H1 (cell line): Measurements from ENCODE around the gene RGR. TPM values are rescaled to one million over a fixed set of nuclear protein-coding genes. Genes with fewer than 3 reads are reported as not detected.

ENCODE experiments used
- CTCF ChIA-PET: fragments of 300-600 bp; sonication (Branson Sonifier 250); formaldehyde crosslinking; loops from one replicate; lab custom pipeline; 2021; ENCODE audit not compliant: partially characterized antibody; lab: Charles Lee
- POLR2A ChIA-PET: fragments of 300-600 bp; sonication (Branson Sonifier 250); formaldehyde crosslinking; loops from one replicate; lab custom pipeline; 2021; ENCODE audit warnings: inconsistent platforms; ENCODE audit not compliant: partially characterized antibody; lab: Charles Lee
- DNase-seq, 2 experiments: peaks; one replicate each; pipeline versions ENCODE4 v3.0.0 to v3.0.0-alpha.2; 2010 to 2022; ENCODE audit warnings: low spot score in 2 of 2, low read depth in 1 of 2, mixed read lengths in 1 of 2
- FAIRE-seq: peaks from 2 replicates; lab custom pipeline; 2011; peaks lifted over from hg19 to GRCh38; lab: Jason Lieb, UNC
- H2AFZ ChIP-seq: 2 replicates; pipeline ENCODE4 v1.8.1; 2012; ENCODE audit warnings: low read length, inconsistent platforms
- H2AK5ac ChIP-seq: 2 replicates; pipeline ENCODE4 v1.6.1; 2013; ENCODE audit warnings: low read depth, low read length
- H2BK120ac ChIP-seq: replicated peaks from 2 replicates; pipeline ENCODE3; 2013; ENCODE audit warnings: low read depth, low read length, inconsistent platforms
- H2BK12ac ChIP-seq: 2 replicates; pipeline ENCODE4 v1.6.1; 2013; ENCODE audit warnings: low read depth, low read length
- H2BK15ac ChIP-seq: 2 replicates; pipeline ENCODE4 v1.6.1; 2013; ENCODE audit warnings: low read length
- H2BK20ac ChIP-seq: 2 replicates; pipeline ENCODE4 v1.6.1; 2013; ENCODE audit warnings: low read length
- H2BK5ac ChIP-seq: 2 replicates; pipeline ENCODE4 v1.6.1; 2013; ENCODE audit warnings: low read depth, low read length
- H3K14ac ChIP-seq: 2 replicates; pipeline ENCODE4 v1.6.1; 2013; ENCODE audit warnings: inconsistent platforms; ENCODE audit not compliant: insufficient read length
- H3K18ac ChIP-seq: 2 replicates; pipeline ENCODE4 v1.6.1; 2013; ENCODE audit warnings: low read length; ENCODE audit errors: extremely low read depth
- H3K23ac ChIP-seq: 2 replicates; pipeline ENCODE4 v1.6.1; 2013; ENCODE audit warnings: inconsistent platforms; ENCODE audit not compliant: insufficient read length
- H3K23me2 ChIP-seq: 2 replicates; pipeline ENCODE4 v1.6.1; 2013; ENCODE audit warnings: low read depth, low read length
- H3K27ac ChIP-seq: 2 replicates; pipeline ENCODE4 v1.6.1; 2011; ENCODE audit warnings: low read depth, low read length, inconsistent platforms
- H3K27me3 ChIP-seq, 4 experiments: replicated peaks in 1 of 4; 1 replicate in 1 of 4; 2 replicates in 3 of 4; pipeline versions ENCODE4 v1.6.1 to v1.8.1; 2011 to 2013; ENCODE audit warnings: low read length in 3 of 4, mild to moderate bottlenecking in 3 of 4, inconsistent platforms in 2 of 4, mixed read lengths in 2 of 4, moderate library complexity in 1 of 4; ENCODE audit not compliant: control insufficient read depth in 3 of 4, insufficient read depth in 3 of 4; ENCODE audit errors: extremely low read depth in 1 of 4
- H3K36me3 ChIP-seq, 4 experiments: 2 replicates each; pipeline versions ENCODE4 v1.6.1 to v1.8.1; 2011 to 2013; ENCODE audit warnings: mild to moderate bottlenecking in 4 of 4, low read length in 3 of 4, moderate library complexity in 2 of 4, control low read depth in 1 of 4, inconsistent platforms in 1 of 4; ENCODE audit not compliant: insufficient read depth in 4 of 4, control insufficient read depth in 2 of 4
- H3K4ac ChIP-seq: replicated peaks from 2 replicates; pipeline ENCODE3; 2013; ENCODE audit warnings: low read length, low read depth, mixed read lengths, inconsistent platforms; ENCODE audit not compliant: insufficient read length
- H3K4me1 ChIP-seq, 4 experiments: replicated peaks in 1 of 4; 1 replicate in 1 of 4; 2 replicates in 3 of 4; pipeline versions ENCODE4 v1.6.1 to v1.8.1; 2011 to 2013; ENCODE audit warnings: low read length in 3 of 4, inconsistent platforms in 2 of 4, mixed read lengths in 1 of 4; ENCODE audit not compliant: insufficient read depth in 4 of 4, control insufficient read depth in 3 of 4
- H3K4me2 ChIP-seq, 2 experiments: 2 replicates each; pipeline versions ENCODE4 v1.6.1 to v1.8.1; 2011 to 2013; ENCODE audit warnings: low read depth in 2 of 2, low read length in 2 of 2, control low read depth in 1 of 2, inconsistent platforms in 1 of 2, mild to moderate bottlenecking in 1 of 2; ENCODE audit not compliant: insufficient read depth in 1 of 2
- H3K4me3 ChIP-seq, 4 experiments: fragments of 200-600, 300-600 bp in 1 of 4; sonication (generic), shearing (Covaris generic), sonication (Bioruptor Twin) in 1 of 4; 2 replicates each; pipeline versions ENCODE4 v1.5.1 to v1.8.1; 2011 to 2016; ENCODE audit warnings: low read length in 4 of 4, low read depth in 3 of 4, control low read depth in 2 of 4, inconsistent platforms in 2 of 4, mild to moderate bottlenecking in 2 of 4, mixed read lengths in 1 of 4, moderate library complexity in 1 of 4; ENCODE audit not compliant: insufficient read depth in 2 of 4; ENCODE audit errors: extremely low read depth in 1 of 4
- H3K56ac ChIP-seq: replicated peaks from 2 replicates; pipeline ENCODE3; 2013; ENCODE audit warnings: low read depth, mild to moderate bottlenecking, mixed read lengths, low read length, inconsistent platforms; ENCODE audit not compliant: insufficient read length
- H3K79me1 ChIP-seq: 2 replicates; pipeline ENCODE4 v1.6.1; 2013; ENCODE audit warnings: low read depth, low read length, control low read depth
- H3K79me2 ChIP-seq, 2 experiments: 2 replicates each; pipeline versions ENCODE4 v1.6.1 to v1.8.1; 2012 to 2013; ENCODE audit warnings: low read length in 2 of 2, mild to moderate bottlenecking in 2 of 2, inconsistent platforms in 1 of 2; ENCODE audit not compliant: insufficient read depth in 2 of 2, control insufficient read depth in 1 of 2
- H3K9ac ChIP-seq, 4 experiments: replicated peaks in 1 of 4; 1 replicate in 1 of 4; 2 replicates in 3 of 4; pipeline versions ENCODE4 v1.6.1 to v1.8.1; 2011 to 2013; ENCODE audit warnings: low read depth in 3 of 4, low read length in 3 of 4, control low read depth in 2 of 4, mild to moderate bottlenecking in 2 of 4, moderate library complexity in 2 of 4, inconsistent platforms in 1 of 4; ENCODE audit errors: extremely low read depth in 1 of 4
- H3K9me3 ChIP-seq, 2 experiments: 2 replicates each; pipeline versions ENCODE4 v1.6.1 to v1.8.1; 2012 to 2013; ENCODE audit warnings: mild to moderate bottlenecking in 2 of 2, moderate library complexity in 2 of 2, control low read depth in 1 of 2, inconsistent platforms in 1 of 2, low read depth in 1 of 2, low read length in 1 of 2, mixed read lengths in 1 of 2; ENCODE audit not compliant: insufficient read depth in 2 of 2
- H4K20me1 ChIP-seq, 2 experiments: replicated peaks in 1 of 2; 2 replicates each; pipeline versions ENCODE3 to v1.8.1; 2011 to 2013; ENCODE audit warnings: inconsistent platforms in 2 of 2, low read length in 2 of 2, mild to moderate bottlenecking in 1 of 2; ENCODE audit not compliant: insufficient read depth in 2 of 2, control insufficient read depth in 1 of 2
- H4K5ac ChIP-seq: 2 replicates; pipeline ENCODE4 v1.6.1; 2013; ENCODE audit warnings: low read length, low read depth, mixed read lengths, inconsistent platforms; ENCODE audit not compliant: insufficient read length
- H4K8ac ChIP-seq: 2 replicates; pipeline ENCODE4 v1.8.0; 2013; ENCODE audit warnings: mild to moderate bottlenecking, moderate library complexity, low read length, inconsistent platforms; ENCODE audit not compliant: insufficient read depth; ENCODE audit errors: extremely low read depth
- H4K91ac ChIP-seq: replicated peaks from 2 replicates; pipeline ENCODE3; 2013; ENCODE audit warnings: low read length, mixed read lengths, inconsistent platforms; ENCODE audit not compliant: insufficient read length
- ASH2L ChIP-seq: fragments of 200-600, 300-600 bp; sonication (generic); IDR thresholded peaks from one replicate; pipeline ENCODE4 v1.7.1; 2017; ENCODE audit warnings: low read length
- CREB1 ChIP-seq: IDR thresholded peaks from 2 replicates; pipeline ENCODE4 v1.6.1; 2012; ENCODE audit warnings: inconsistent platforms
- GTF2F1 ChIP-seq: IDR thresholded peaks from 2 replicates; pipeline ENCODE4 v1.6.1; 2012; ENCODE audit warnings: low read depth, low read length, improper control_type of control experiment, borderline replicate concordance
- HDAC2 ChIP-seq, 2 experiments: fragments of 300-600 bp in 1 of 2; sonication (generic) in 1 of 2; IDR thresholded peaks; 2 replicates each; pipeline ENCODE4 v1.6.1; 2011 to 2012; ENCODE audit warnings: low read depth in 2 of 2, low read length in 2 of 2, mild to moderate bottlenecking in 2 of 2, moderate library complexity in 2 of 2, borderline replicate concordance in 1 of 2, inconsistent platforms in 1 of 2
- JUN ChIP-seq: IDR thresholded peaks from 2 replicates; pipeline ENCODE4 v1.6.1; 2011; ENCODE audit warnings: low read depth, mild to moderate bottlenecking, improper control_type of control experiment, low read length
- NANOG ChIP-seq: IDR thresholded peaks from 2 replicates; pipeline ENCODE4 v1.6.1; 2011; ENCODE audit warnings: low read length, low read depth, mild to moderate bottlenecking, inconsistent platforms; ENCODE audit not compliant: insufficient read depth, poor library complexity, severe bottlenecking
- POLR2A ChIP-seq, 2 experiments: IDR thresholded peaks; 1 replicate in 1 of 2; 2 replicates in 1 of 2; pipeline ENCODE4 v1.6.1; 2011; ENCODE audit warnings: low read depth in 2 of 2, low read length in 2 of 2, mild to moderate bottlenecking in 2 of 2; ENCODE audit errors: control extremely low read depth in 1 of 2
- RNF2 ChIP-seq: fragments of 200-900, 300-1000 bp; sonication (generic); IDR thresholded peaks from 2 replicates; pipeline ENCODE4 v1.7.1; 2016; ENCODE audit warnings: borderline replicate concordance, low read depth, mild to moderate bottlenecking, antibody characterized with exemption, low read length; ENCODE audit not compliant: poor library complexity, severe bottlenecking; ENCODE audit errors: missing control alignments
- RXRA ChIP-seq: IDR thresholded peaks from 2 replicates; pipeline ENCODE4 v1.6.1; 2011; ENCODE audit warnings: low read depth, mild to moderate bottlenecking, low read length, moderate library complexity; ENCODE audit not compliant: insufficient read depth
- SIN3A ChIP-seq, 2 experiments: IDR thresholded peaks in 1 of 2; conservative IDR thresholded peaks in 1 of 2; 2 replicates each; pipeline ENCODE4 v1.6.1; 2011 to 2012; ENCODE audit warnings: low read length in 2 of 2, improper control_type of control experiment in 1 of 2, low read depth in 1 of 2, mild to moderate bottlenecking in 1 of 2
- SIRT6 ChIP-seq: IDR thresholded peaks from one replicate; pipeline ENCODE4 v1.7.1; 2012; ENCODE audit warnings: low read length, inconsistent platforms
- SP4 ChIP-seq: IDR thresholded peaks from 2 replicates; pipeline ENCODE4 v1.6.1; 2012; ENCODE audit warnings: low read length, inconsistent platforms
- TCF12 ChIP-seq: IDR thresholded peaks from 2 replicates; pipeline ENCODE4 v1.6.1; 2011; ENCODE audit warnings: low read depth, mild to moderate bottlenecking, low read length
- WGBS, 2 experiments: shearing (Covaris generic) in 1 of 2; methylation state at CpG; one replicate each; pipeline versions ENCODE4 v1.1.6 to v1.1.7; 2013 to 2015; ENCODE audit warnings: low lambda C conversion rate in 2 of 2, mixed read lengths in 2 of 2, inconsistent platforms in 1 of 2, low coverage in 1 of 2, missing lambda C conversion rate in 1 of 2; ENCODE audit not compliant: insufficient replicate concordance in 2 of 2, insufficient coverage in 1 of 2, insufficient read length in 1 of 2; ENCODE audit errors: extremely low coverage in 1 of 2, missing lambda C conversion rate in 1 of 2; 5-methylcytosine and 5-hydroxymethylcytosine counted together
- polyA plus RNA-seq, 7 experiments: library from polyadenylated mRNA; depleted of rRNA in 3 of 7; stranded (reverse) in 5 of 7; unstranded in 2 of 7; fragments of >200 nt in 5 of 7; fragments of 200-250 nt in 2 of 7; gene quantifications; 1 replicate in 5 of 7; 2 replicates in 1 of 7; 4 replicates in 1 of 7; pipeline versions ENCODE4 v1.2.1 to v1.2.3, GENCODE V29; 2011 to 2013; ENCODE audit warnings: missing spikeins in 2 of 7, mixed read lengths in 2 of 7
- total RNA-seq: library from RNA; stranded (reverse); fragmentation: NEBNext Ultra II Directional; extraction: Animal tissue kit (Norgen Biotek cat#: 25700); gene quantifications from 2 replicates; pipeline ENCODE4 v1.2.1, GENCODE V29; 2021

RGR gene
- total and polyA plus RNA-seq, 2 of the 8 experiments (the other 6 are each of a cell fraction or from before 2014, with no cell fraction given): not detected

DNA sequence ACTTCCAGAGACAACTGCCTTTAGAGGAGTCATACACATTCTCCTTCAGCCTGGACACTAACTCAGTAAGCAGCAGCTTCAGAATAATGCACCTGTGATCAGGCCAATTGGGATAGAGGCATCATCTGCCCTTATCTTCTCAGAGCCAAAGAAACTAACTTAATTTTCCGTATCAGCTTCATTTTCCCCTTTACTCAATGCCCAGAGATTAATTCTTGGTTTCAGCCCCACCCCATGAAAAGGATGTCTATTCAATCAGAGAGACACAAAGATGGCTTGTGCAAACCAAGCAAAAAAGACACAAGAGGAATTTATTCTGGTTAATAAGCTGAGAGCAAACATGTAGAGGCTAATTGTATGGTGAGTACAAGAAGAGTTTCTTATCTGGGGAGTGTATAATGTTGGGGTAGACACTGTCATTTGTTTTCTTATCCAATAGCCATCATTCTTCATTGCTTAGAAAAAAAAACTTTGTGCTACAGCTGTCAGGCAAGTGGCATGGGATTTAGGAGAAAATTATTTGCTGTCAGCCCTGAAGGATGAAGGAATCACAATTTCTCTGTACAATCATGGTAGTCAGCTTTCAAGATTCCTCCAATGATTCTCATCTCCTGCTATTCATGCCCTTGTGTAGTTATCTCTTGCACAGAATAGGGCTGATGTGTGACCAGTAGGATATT, 44.8 kb downstream of the RGR start:
- H4K8ac ChIP-seq: no peak overlapping the region
- FAIRE-seq: no peak
- H3K79me2 ChIP-seq: no peaks in the 10 kb centered on the region
- no peak overlapping the region for H3K23ac ChIP-seq
- H2BK12ac ChIP-seq: no peak overlapping the region
- H2BK5ac ChIP-seq: no peak overlapping the region
- H3K18ac ChIP-seq: no peak overlapping the region
- H2BK120ac ChIP-seq: no peak overlapping the region
- H3K14ac ChIP-seq: no peak overlapping the region
- no peak overlapping the region for H2AFZ ChIP-seq
- H3K9me3 ChIP-seq: no peaks in the 10 kb centered on the region
- H3K27ac ChIP-seq: no peak overlapping the region
- H3K23me2 ChIP-seq: no peaks in the 10 kb centered on the region
- ChIA-PET CTCF (interaction anchor here (0.6 to 6.9 kb wide), 6 partner anchors 22 to 248 kb away, joined by 3 to 33 read pairs (median 4); no protein-coding TSS in a partner anchor), POLR2A (no interaction called here)
- H2BK20ac ChIP-seq: no peak overlapping the region
- H4K5ac ChIP-seq: no peak overlapping the region
- H3K4ac ChIP-seq: no peak overlapping the region
- H3K36me3 ChIP-seq: no peaks in the 10 kb centered on the region; a peak in 1 of 8 replicates
- no peak for DNase-seq
- H3K27me3 ChIP-seq: no peaks in the 10 kb centered on the region
- H2BK15ac ChIP-seq: no peak overlapping the region
- H3K4me2 ChIP-seq: no peak overlapping the region
- no peak overlapping the region for H2AK5ac ChIP-seq
- no peaks in the 10 kb centered on the region for H3K4me1 ChIP-seq
- H3K9ac ChIP-seq: no peak overlapping the region
- no peak overlapping the region for H3K4me3 ChIP-seq
- no peak overlapping the region for H4K91ac ChIP-seq
- H3K56ac ChIP-seq: no peak overlapping the region
- 72% methylated on average over 1 of the region's 1 CpG; no CpG with 5 or more reads in 1 of the 2 experiments for WGBS, 2 experiments
- no peaks in the 10 kb centered on the region for H3K79me1 ChIP-seq
- H4K20me1 ChIP-seq: no peaks in the 10 kb centered on the region
- TF ChIP-seq ASH2L (no peak), NANOG (no peak), HDAC2 (IDR thresholded peaks at IDR 0.05; ENCODE audit: borderline replicate concordance in 1 of 2, low read depth in 2 of 2, low read length in 2 of 2) (no peak), TCF12 (no peak), POLR2A (IDR thresholded peaks at IDR 0.05; ENCODE audit: control extremely low read depth in 1 of 2, low read depth in 2 of 2, low read length in 2 of 2) (no peak), SP4 (no peak), SIN3A (conservative IDR thresholded peaks at IDR 0.05 in 1 of 2, IDR thresholded peaks at IDR 0.05 in 1 of 2; ENCODE audit: low read depth in 1 of 2, low read length in 2 of 2) (no peak), JUN (no peak), RXRA (no peak), GTF2F1 (no peak), SIRT6 (no peak), RNF2 (no peak), CREB1 (no peak)
